ENCODE results near the gene KDELR3.

- TF ChIP-seq CTCF (IDR thresholded peaks at IDR 0.05; ENCODE audit: extremely low read depth in 1 of 2, insufficient read depth in 1 of 2, low read depth in 1 of 2, low read length in 2 of 2) (no peak), EZH2 (IDR thresholded peaks at IDR 0.05; ENCODE audit: borderline replicate concordance, low read depth, low read length, severe bottlenecking) (no peak), POLR2A (IDR thresholded peaks at IDR 0.05; ENCODE audit: low read depth, low read length) (no peak), MYC (IDR thresholded peaks at IDR 0.05; ENCODE audit: low read depth, low read length) (no peak), POLR2AphosphoS5 (IDR thresholded peaks at IDR 0.05; ENCODE audit: insufficient read depth, low read depth, low read length) (no peak)
These were observed 18.1 kb upstream of the KDELR3 start for GRCh38 chr22:38449776-38450175.

Measured in endothelial cell of umbilical vein (primary cell).